DMS 273 treated with DMSO at 0.1 percent for 48 hours (cell line): ENCODE data around the gene IFT43.

Experiments used
- DNase-seq: peaks from one replicate; lab custom pipeline; 2025; lab: John Stamatoyannopoulos, UW

Gene IFT43

DNA sequence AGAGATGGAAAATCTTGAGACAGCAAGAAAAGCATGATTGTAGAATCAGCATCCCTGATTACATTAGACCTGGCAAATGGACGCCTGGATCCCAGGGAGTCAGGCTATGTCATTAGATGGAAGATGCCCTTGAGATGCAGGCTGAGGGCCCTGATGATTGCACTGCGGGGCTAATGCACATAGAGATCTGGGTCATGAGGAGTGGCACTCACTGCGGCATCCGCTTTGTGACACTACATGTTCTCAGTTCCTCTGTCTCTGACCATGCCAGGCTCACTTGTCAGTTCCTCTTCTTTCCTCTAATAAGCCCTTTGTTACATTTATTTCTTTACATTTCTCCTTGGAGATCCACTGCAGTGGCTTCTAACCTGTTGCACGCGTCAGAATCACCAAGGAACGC, 96.1 kb downstream of the IFT43 start:
- DNase-seq = no peak

DNA sequence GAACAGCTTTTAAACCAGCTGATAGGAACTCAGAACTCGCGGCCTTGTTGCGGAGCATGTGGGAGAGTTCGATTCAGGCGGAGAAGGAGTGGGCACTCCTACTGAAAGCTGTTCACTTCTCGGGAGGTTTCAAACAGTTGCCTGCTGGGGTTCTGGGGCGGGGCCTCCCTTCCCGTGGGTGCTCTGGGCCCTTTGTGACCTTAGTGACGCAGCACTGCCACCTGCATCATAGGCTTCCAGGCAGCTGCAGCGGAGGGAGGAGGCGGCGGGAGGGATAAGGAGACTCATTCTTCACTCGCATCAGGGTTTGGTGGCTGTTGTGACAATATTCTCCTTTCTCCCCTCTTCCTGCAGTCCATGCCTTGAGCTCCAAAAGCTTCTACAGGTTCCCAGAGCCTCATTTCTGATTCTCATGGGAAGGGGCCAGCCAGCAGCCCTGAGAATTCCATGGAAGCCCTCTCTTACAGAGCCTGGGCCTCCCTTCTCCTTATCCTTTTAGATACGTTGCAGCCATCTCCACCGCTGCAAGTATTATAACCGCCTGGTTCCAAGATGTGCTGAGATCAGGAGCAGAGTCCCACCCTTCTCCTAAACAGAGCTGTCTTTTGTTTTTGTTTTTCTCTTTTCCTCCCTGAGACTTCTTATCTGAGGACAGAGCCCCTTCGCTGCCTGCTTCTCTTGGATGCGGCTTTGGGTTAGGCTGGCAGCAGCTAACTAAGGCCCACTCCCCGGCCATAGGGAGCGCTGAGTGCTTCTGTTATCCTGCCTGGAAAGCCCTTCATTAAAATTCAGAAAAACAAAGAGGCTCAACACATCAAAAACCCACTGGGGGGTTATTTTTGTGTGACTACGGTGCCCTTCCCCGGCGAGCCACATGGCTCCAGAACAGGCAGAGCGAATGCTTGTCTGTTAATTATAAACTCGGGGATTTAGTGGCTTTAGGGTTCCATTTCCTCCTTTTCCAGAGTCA, 98.5 kb downstream of the IFT43 start:
- no peak for DNase-seq

DNA sequence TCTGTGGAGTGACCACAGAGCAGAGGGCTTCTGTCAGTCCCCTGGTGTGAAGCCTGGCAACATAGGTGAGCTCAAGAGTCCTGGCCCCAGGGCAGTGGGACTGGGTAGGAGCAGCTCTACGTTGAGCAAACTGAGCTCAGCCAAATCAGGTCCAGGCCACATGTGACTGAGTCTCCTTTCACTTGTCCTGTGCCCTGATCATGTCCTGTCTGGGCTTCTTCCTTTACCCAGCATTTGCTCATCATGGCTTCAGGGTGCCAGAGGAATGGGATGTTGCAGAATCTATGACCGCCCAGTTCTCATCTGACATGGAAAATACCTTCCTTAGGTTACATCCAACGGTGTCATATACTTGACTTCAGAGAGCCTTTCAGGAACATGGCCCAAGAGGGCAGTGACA, 99.8 kb downstream of the IFT43 start:
- no peak for DNase-seq

DNA sequence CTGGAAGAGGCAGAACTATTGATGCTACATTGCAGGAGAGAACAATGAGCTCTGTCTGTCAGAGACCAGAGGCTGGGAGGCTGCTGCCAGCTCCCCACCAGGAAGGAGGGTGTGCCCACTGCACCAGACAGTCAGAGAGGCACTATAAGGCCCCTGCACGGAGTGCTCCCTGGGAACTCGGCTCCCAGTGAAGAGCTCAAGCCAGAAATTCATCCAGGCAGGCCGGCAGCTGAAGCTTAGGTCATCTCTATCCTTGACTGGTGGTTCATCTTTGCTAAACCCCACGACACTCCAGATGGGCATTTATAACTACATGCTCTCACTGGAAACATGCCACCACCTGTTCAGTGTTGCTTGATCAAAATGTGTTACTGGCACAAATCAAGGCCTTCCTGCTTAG, 101.1 kb downstream of the IFT43 start:
- peak; percentile 94 for DNase-seq

GRCh38 chr14:76088326-76088725, 102.8 kb downstream of the IFT43 start:
- no peak for DNase-seq

GRCh38 chr14:76088771-76089571, 103.4 kb downstream of the IFT43 start:
- peak; percentile 63 for DNase-seq

- no peak for DNase-seq
Measured at GRCh38 chr14:76089575-76089974, 104.0 kb downstream of the IFT43 start.

GRCh38 chr14:76090616-76091391, 105.2 kb downstream of the IFT43 start:
- no peak for DNase-seq

- DNase-seq = no peak
Measured at GRCh38 chr14:76093077-76093476, 107.5 kb downstream of the IFT43 start.

GRCh38 chr14:76096257-76096656, 110.7 kb downstream of the IFT43 start:
- DNase-seq = no peak

GRCh38 chr14:76097547-76097946, 112.0 kb downstream of the IFT43 start:
- no peak for DNase-seq

GRCh38 chr14:76098047-76098446, 112.5 kb downstream of the IFT43 start:
- no peak for DNase-seq

DNA sequence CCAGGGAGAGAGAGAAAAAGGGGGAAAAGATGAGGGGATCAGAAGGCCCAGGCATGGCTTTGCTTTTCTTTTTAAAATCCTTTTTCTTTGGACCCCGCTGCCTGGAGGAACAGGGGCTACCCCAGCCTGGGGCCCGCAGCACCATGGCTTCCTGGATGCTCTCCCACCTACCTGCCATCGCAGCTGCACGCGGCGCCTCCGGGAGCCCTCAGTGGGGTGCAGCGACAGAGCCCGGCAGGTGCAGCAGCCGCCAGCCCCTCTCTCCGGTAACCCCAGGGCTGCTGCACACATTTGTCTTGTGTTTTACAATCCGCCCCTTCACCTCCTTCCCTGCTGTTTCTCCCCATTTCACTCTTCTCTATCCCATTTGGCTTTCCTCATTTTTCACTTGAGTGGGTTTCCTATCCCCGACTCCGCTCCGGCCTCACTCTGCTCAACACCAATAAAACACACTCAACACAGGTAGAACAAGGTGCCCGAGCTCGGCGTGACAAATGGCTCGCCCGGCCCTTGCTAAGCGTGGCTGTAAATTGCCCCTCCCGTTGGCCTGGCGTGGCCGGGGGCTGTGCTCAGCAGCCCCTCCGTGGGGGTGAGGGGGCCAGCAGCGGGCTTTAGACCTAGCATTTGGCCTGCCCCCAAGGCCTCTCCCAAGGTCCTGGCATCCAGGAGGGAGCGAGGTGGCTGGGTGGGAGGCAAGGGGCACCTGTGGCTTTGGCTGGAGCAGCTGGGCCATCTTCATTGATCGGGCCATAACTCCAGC, 113.5 kb downstream of the IFT43 start:
- DNase-seq = no peak

DNA sequence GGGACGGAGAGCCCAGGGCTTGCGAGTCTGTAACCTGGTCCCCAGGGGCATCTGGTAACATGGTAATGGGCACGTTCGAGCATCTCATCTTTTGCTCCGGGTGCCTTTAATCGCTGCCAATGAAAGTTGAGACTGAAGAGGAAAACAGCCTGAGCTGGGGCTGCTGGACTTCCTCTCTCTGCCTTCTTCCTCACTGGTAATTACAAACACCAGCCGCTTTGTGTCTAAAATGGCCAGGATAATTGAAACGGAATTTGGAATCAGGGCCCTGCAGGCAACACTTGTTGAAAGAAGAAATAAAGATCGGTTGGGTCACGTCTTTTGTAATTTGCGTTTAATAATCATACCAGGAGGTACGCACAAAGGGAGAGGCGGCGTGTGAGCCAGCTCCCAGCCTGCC, 114.7 kb downstream of the IFT43 start:
- no peak for DNase-seq

GRCh38 chr14:76101391-76102379, 116.1 kb downstream of the IFT43 start:
- DNase-seq = no peak

DNA sequence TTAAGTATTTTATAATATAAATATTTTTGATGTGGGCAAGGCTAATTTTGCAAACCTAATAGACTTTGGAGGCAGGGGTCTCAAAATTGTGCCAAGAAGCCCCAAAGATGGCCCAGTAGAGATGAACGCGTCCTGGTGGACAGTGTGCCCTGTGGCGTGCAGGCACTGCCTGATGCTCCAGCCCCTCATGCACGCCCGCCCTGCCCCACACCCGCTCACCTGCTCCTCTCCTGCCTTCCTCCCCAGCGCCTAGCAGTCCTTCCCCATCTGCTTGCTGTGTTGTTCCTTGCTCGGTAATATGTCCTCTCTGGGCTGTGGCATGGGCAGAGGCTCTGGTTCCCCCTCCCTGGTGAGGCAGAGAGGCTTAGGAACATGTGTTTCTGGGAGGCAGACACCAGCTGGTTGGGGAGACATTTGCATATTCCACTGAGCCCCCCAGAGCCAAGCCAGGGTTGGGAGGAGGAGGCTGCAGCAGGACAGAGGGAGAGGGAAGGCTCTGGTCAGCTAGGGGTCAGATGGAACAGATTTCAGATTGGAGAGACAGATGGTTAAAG, 119.3 kb downstream of the IFT43 start:
- DNase-seq = peak; percentile 79

GRCh38 chr14:76106188-76106587, 120.6 kb downstream of the IFT43 start:
- DNase-seq = no peak

DNA sequence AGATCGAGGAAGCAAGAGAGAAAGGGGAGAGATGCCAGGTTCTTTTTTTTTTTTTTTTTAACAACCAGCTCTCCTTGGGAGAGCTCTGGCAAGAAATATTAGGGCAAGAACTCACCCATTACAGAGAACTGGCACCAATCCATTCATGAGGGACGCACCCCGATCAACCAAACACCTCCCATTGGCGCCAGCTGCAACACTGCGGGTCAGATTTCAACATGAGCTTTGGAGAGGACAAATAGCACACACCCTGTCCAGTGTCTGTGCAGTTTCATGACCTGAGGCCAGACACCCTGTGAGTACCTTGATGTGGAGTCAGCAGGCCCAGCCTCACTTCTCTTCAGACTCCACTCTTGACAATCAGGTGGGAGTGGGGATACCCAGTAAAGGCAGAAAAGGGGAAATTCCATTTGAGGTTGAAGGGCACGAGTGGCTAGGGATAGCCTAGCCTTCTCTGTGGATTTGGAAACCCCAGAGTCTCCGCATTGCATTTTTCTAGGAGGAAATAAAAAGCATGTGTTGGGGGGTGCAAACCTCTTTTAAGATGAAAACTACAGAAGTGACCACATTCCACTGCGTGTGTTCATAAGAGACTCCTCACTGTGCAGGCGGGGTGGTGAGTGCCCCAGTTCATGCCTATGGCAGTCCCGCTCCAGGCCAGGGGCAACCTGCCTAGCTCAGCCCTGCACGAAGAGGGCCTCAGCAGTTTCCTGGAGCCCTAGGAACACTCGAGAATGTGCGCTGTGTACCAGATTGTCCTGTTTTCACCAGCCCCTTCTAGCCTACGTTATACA, 123.7 kb downstream of the IFT43 start:
- no peak for DNase-seq
